Measurements from ENCODE around the gene DLGAP1.

GRCh38 chr18:3502650-3503049, 952.5 kb downstream of the DLGAP1 start:
- TF ChIP-seq POLR2A (IDR thresholded peaks at IDR 0.05; ENCODE audit: low read depth, low read length) (no peak), SUZ12 (IDR thresholded peaks at IDR 0.05; ENCODE audit: unreplicated experiment) (no peak), NFIC (IDR thresholded peaks at IDR 0.05; ENCODE audit: low read depth, low read length) (no peak)
